ENCODE data around the gene PLCD4.

- no peak for TF ChIP-seq EZH2 (IDR thresholded peaks at IDR 0.05; ENCODE audit: low read length, unreplicated experiment)
- no peak for TF ChIP-seq CTCF (conservative IDR thresholded peaks at IDR 0.05; ENCODE audit: low read depth, low read length)
- TF ChIP-seq EZH2phosphoT487 (IDR thresholded peaks at IDR 0.05; ENCODE audit: borderline replicate concordance, low read length), result no peak
Measured at GRCh38 chr2:218567797-218568189, 39.9 kb upstream of the PLCD4 start.

Data from PC-3 (cell line).